ENCODE data around the gene KCNJ18. TPM values are rescaled to one million over a fixed set of nuclear protein-coding genes. Genes with fewer than 3 reads are reported as not detected.
"Not testable (repeated sequence)": the region's sequence is repeated elsewhere in the genome, so short reads cannot be mapped to it uniquely, and the experiment has no call there.

Gene KCNJ18
- polyA plus RNA-seq, 1 donor, result not detected

- H3K9me3 ChIP-seq (ENCODE audit: control insufficient read depth, low read depth, low read length), result peaks cover 21% of the 10 kb centered on the region
- WGBS (ENCODE audit: insufficient coverage, low lambda C conversion rate), result no CpG with 5 or more reads among the region's 1 CpG
- H3K27me3 ChIP-seq (ENCODE audit: control insufficient read depth, insufficient read depth, low read length); H3K36me3 ChIP-seq (ENCODE audit: control insufficient read depth, insufficient read depth, low read length); H3K4me1 ChIP-seq (ENCODE audit: control insufficient read depth, insufficient read depth, low read length); DNase-seq; H3K27ac ChIP-seq (ENCODE audit: low read length); H3K4me3 ChIP-seq (ENCODE audit: low read length): not testable (repeated sequence)
These were observed 5.2 kb downstream of the KCNJ18 start for GRCh38 chr17:21697508-21697860.

- H3K4me1 ChIP-seq (ENCODE audit: control insufficient read depth, insufficient read depth, low read length); H3K27ac ChIP-seq (ENCODE audit: low read length); H3K4me3 ChIP-seq (ENCODE audit: low read length); H3K36me3 ChIP-seq (ENCODE audit: control insufficient read depth, insufficient read depth, low read length); H3K27me3 ChIP-seq (ENCODE audit: control insufficient read depth, insufficient read depth, low read length); DNase-seq: not testable (repeated sequence)
- no CpG with 5 or more reads among the region's 20 CpGs for WGBS (ENCODE audit: insufficient coverage, low lambda C conversion rate)
- peaks cover 23% of the 10 kb centered on the region for H3K9me3 ChIP-seq (ENCODE audit: control insufficient read depth, low read depth, low read length)
These were observed 6.2 kb downstream of the KCNJ18 start for GRCh38 chr17:21698437-21699075.

GRCh38 chr17:21699124-21699523 lies 6.8 kb downstream of the KCNJ18 start:
- H3K4me1 ChIP-seq (ENCODE audit: control insufficient read depth, insufficient read depth, low read length); H3K27ac ChIP-seq (ENCODE audit: low read length); H3K36me3 ChIP-seq (ENCODE audit: control insufficient read depth, insufficient read depth, low read length); H3K4me3 ChIP-seq (ENCODE audit: low read length); DNase-seq; H3K27me3 ChIP-seq (ENCODE audit: control insufficient read depth, insufficient read depth, low read length): not testable (repeated sequence)
- peaks cover 26% of the 10 kb centered on the region for H3K9me3 ChIP-seq (ENCODE audit: control insufficient read depth, low read depth, low read length)
- no CpG with 5 or more reads among the region's 4 CpGs for WGBS (ENCODE audit: insufficient coverage, low lambda C conversion rate)

- H3K27ac ChIP-seq (ENCODE audit: low read length); H3K4me3 ChIP-seq (ENCODE audit: low read length); H3K4me1 ChIP-seq (ENCODE audit: control insufficient read depth, insufficient read depth, low read length); H3K27me3 ChIP-seq (ENCODE audit: control insufficient read depth, insufficient read depth, low read length); DNase-seq; H3K36me3 ChIP-seq (ENCODE audit: control insufficient read depth, insufficient read depth, low read length): not testable (repeated sequence)
- WGBS (ENCODE audit: insufficient coverage, low lambda C conversion rate), result no CpG with 5 or more reads among the region's 16 CpGs
- peaks cover 31% of the 10 kb centered on the region for H3K9me3 ChIP-seq (ENCODE audit: control insufficient read depth, low read depth, low read length)
These were observed 7.4 kb downstream of the KCNJ18 start for GRCh38 chr17:21699573-21700236.

- not testable (repeated sequence) for H3K4me1 ChIP-seq (ENCODE audit: control insufficient read depth, insufficient read depth, low read length); H3K27ac ChIP-seq (ENCODE audit: low read length); DNase-seq; H3K4me3 ChIP-seq (ENCODE audit: low read length); H3K27me3 ChIP-seq (ENCODE audit: control insufficient read depth, insufficient read depth, low read length); H3K36me3 ChIP-seq (ENCODE audit: control insufficient read depth, insufficient read depth, low read length)
- no CpG with 5 or more reads among the region's 6 CpGs for WGBS (ENCODE audit: insufficient coverage, low lambda C conversion rate)
- H3K9me3 ChIP-seq (ENCODE audit: control insufficient read depth, low read depth, low read length), result peaks cover 42% of the 10 kb centered on the region
These were observed 8.8 kb downstream of the KCNJ18 start for GRCh38 chr17:21701090-21701489.

GRCh38 chr17:21702029-21702428 lies 9.7 kb downstream of the KCNJ18 start:
- not testable (repeated sequence) for H3K4me1 ChIP-seq (ENCODE audit: control insufficient read depth, insufficient read depth, low read length); H3K36me3 ChIP-seq (ENCODE audit: control insufficient read depth, insufficient read depth, low read length); H3K27me3 ChIP-seq (ENCODE audit: control insufficient read depth, insufficient read depth, low read length); H3K4me3 ChIP-seq (ENCODE audit: low read length); DNase-seq; H3K27ac ChIP-seq (ENCODE audit: low read length)
- H3K9me3 ChIP-seq (ENCODE audit: control insufficient read depth, low read depth, low read length), result peaks cover 42% of the 10 kb centered on the region
- WGBS (ENCODE audit: insufficient coverage, low lambda C conversion rate), result no CpG with 5 or more reads among the region's 8 CpGs

GRCh38 chr17:21702521-21702920 lies 10.2 kb downstream of the KCNJ18 start:
- H3K27me3 ChIP-seq (ENCODE audit: control insufficient read depth, insufficient read depth, low read length); DNase-seq; H3K4me3 ChIP-seq (ENCODE audit: low read length); H3K36me3 ChIP-seq (ENCODE audit: control insufficient read depth, insufficient read depth, low read length); H3K27ac ChIP-seq (ENCODE audit: low read length); H3K4me1 ChIP-seq (ENCODE audit: control insufficient read depth, insufficient read depth, low read length): not testable (repeated sequence)
- WGBS (ENCODE audit: insufficient coverage, low lambda C conversion rate), result no CpG with 5 or more reads among the region's 22 CpGs
- H3K9me3 ChIP-seq (ENCODE audit: control insufficient read depth, low read depth, low read length), result peaks cover 39% of the 10 kb centered on the region

GRCh38 chr17:21702940-21703640 lies 10.8 kb downstream of the KCNJ18 start:
- not testable (repeated sequence) for H3K4me1 ChIP-seq (ENCODE audit: control insufficient read depth, insufficient read depth, low read length); H3K27ac ChIP-seq (ENCODE audit: low read length); H3K36me3 ChIP-seq (ENCODE audit: control insufficient read depth, insufficient read depth, low read length); H3K4me3 ChIP-seq (ENCODE audit: low read length); DNase-seq; H3K27me3 ChIP-seq (ENCODE audit: control insufficient read depth, insufficient read depth, low read length)
- peaks cover 45% of the 10 kb centered on the region for H3K9me3 ChIP-seq (ENCODE audit: control insufficient read depth, low read depth, low read length)
- WGBS (ENCODE audit: insufficient coverage, low lambda C conversion rate), result 70% methylated on average over 6 of the region's 51 CpGs

GRCh38 chr17:21703891-21704872 lies 11.9 kb downstream of the KCNJ18 start:
- not testable (repeated sequence) for H3K36me3 ChIP-seq (ENCODE audit: control insufficient read depth, insufficient read depth, low read length); H3K27me3 ChIP-seq (ENCODE audit: control insufficient read depth, insufficient read depth, low read length); H3K4me3 ChIP-seq (ENCODE audit: low read length); DNase-seq; H3K27ac ChIP-seq (ENCODE audit: low read length); H3K4me1 ChIP-seq (ENCODE audit: control insufficient read depth, insufficient read depth, low read length)
- H3K9me3 ChIP-seq (ENCODE audit: control insufficient read depth, low read depth, low read length), result peaks cover 45% of the 10 kb centered on the region
- WGBS (ENCODE audit: insufficient coverage, low lambda C conversion rate), result no CpG with 5 or more reads among the region's 35 CpGs

- Histone ChIP-seq H3K27ac (ENCODE audit: low read length) (no peak overlapping the region), H3K4me1 (ENCODE audit: control insufficient read depth, insufficient read depth, low read length) (no peaks in the 10 kb centered on the region), H3K4me3 (ENCODE audit: low read length) (no peak overlapping the region), H3K36me3 (ENCODE audit: control insufficient read depth, insufficient read depth, low read length) (no peaks in the 10 kb centered on the region), H3K27me3 (ENCODE audit: control insufficient read depth, insufficient read depth, low read length) (no peaks in the 10 kb centered on the region), H3K9me3 (ENCODE audit: control insufficient read depth, low read depth, low read length) (peaks cover 40% of the 10 kb centered on the region)
- 90% methylated on average over 2 of the region's 13 CpGs for WGBS (ENCODE audit: insufficient coverage, low lambda C conversion rate)
- no peak for DNase-seq
These were observed 12.8 kb downstream of the KCNJ18 start for GRCh38 chr17:21705021-21705601.
